ENCODE data around the gene RASAL2. TPM values are rescaled to one million over a fixed set of nuclear protein-coding genes. Genes with fewer than 3 reads are reported as not detected.

Gene RASAL2
- total RNA-seq, 1 donor from 2014 or later = 18.3 TPM

DNA sequence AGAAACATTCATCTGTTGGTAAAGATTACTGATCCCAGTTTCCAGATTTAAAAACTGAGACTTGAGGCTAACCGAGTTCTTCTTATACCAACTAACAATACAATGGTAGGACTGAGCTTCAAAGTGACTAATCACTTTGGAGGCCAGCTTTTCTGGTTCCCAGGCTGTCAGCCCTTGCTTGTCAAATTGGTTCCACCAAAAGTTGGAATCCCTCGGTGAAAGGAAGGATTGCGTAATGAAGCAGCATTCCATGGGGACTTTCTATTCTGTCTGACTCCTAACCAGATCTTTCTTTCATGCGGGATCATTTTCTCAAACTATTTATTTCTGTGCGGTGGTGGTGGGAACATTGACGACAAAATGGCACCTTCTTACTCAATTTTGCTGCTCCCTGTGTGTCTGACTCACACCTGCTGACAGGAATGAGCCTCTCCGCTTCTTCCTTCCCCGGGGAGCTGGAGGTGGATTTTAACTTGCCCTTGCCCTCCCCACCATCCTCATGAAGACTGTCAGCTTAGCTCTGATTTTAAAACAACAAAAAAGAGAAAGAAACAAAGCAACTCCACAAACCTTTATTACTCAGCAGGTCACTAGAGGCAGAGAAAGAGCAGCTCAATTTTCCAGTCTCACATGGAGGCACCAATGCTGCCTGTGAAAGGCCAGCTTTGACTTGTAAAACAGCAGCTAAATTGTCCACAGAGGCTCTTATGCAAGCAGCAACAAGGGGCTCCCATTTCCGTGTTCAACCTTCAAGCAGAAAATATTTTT, 32.9 kb upstream of the RASAL2 start:
- H3K4me1 Mint-ChIP-seq = peaks cover 49% of the 10 kb centered on the region
- Histone ChIP-seq H3K4me1 (peaks cover 22% of the 10 kb centered on the region), H3K4me2 (peak overlapping the region; percentile 50), H3K36me3 (no peaks in the 10 kb centered on the region), H3F3A (ENCODE audit: low read depth) (peaks cover 22% of the 10 kb centered on the region), H2AFZ (replicated peaks) (no peak overlapping the region), H3K9me3 (ENCODE audit: low read depth) (no peaks in the 10 kb centered on the region), H3K9ac (no peak overlapping the region), H4K20me1 (ENCODE audit: low read depth) (no peaks in the 10 kb centered on the region), H3K79me2 (ENCODE audit: low read depth) (no peaks in the 10 kb centered on the region), H3K27me3 (peaks cover 31% of the 10 kb centered on the region), H3K27ac (no peak overlapping the region), H3K4me3 (peak overlapping the region; percentile 3)
- peaks cover 4% of the 10 kb centered on the region for H3K27me3 Mint-ChIP-seq (ENCODE audit: insufficient read depth, low read depth)
- no peaks in the 10 kb centered on the region for H3K9me3 Mint-ChIP-seq
- peak overlapping the region; percentile 71 for H3K4me3 Mint-ChIP-seq
- DNase-seq (ENCODE audit: low spot score) = peak; percentile 47
- H3K27ac Mint-ChIP-seq = peak overlapping the region; percentile 98
- no peak for TF ChIP-seq CTCF (IDR thresholded peaks at IDR 0.05)
- no peak for TF ChIP-seq EZH2 (IDR thresholded peaks at IDR 0.05)
- TF ChIP-seq EZH2phosphoT487 (IDR thresholded peaks at IDR 0.05) = no peak
- H3K36me3 Mint-ChIP-seq = no peaks in the 10 kb centered on the region

DNA sequence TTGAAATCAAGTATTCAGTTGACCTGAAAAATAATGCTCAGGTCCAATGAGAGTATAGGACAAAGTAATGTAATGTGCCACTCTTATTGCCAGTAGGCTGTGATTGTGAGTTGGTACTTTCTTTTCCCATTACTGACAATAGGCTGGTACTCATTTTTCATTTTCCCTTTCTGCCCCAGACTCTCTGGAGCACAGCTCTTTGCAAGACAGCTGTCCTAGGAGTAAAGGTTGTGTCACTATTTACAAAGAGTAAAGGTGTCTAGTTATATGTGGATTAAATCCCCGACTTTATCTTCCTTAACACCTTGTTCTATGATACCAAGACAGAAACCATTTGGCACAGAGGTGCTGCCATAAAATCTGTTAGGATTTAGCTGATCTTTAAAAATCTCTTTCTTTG, 32.3 kb upstream of the RASAL2 start:
- no peak overlapping the region for H2AFZ ChIP-seq (replicated peaks)
- H3K4me3 Mint-ChIP-seq = no peak overlapping the region
- H3K9ac ChIP-seq = no peak overlapping the region
- DNase-seq (ENCODE audit: low spot score) = no peak
- H3K4me2 ChIP-seq = no peak overlapping the region
- peaks cover 19% of the 10 kb centered on the region for H3F3A ChIP-seq (ENCODE audit: low read depth)
- no peak overlapping the region for H3K27ac ChIP-seq
- no peaks in the 10 kb centered on the region for H3K36me3 ChIP-seq
- peaks cover 4% of the 10 kb centered on the region for H3K27me3 Mint-ChIP-seq (ENCODE audit: insufficient read depth, low read depth)
- no peaks in the 10 kb centered on the region for H3K79me2 ChIP-seq (ENCODE audit: low read depth)
- peaks cover 31% of the 10 kb centered on the region for H3K27me3 ChIP-seq
- no peak overlapping the region for H3K4me3 ChIP-seq
- H3K4me1 Mint-ChIP-seq = peaks cover 42% of the 10 kb centered on the region
- H3K27ac Mint-ChIP-seq = no peak overlapping the region
- no peaks in the 10 kb centered on the region for H4K20me1 ChIP-seq (ENCODE audit: low read depth)
- TF ChIP-seq EZH2phosphoT487 (IDR thresholded peaks at IDR 0.05) (no peak), CTCF (IDR thresholded peaks at IDR 0.05) (no peak), EZH2 (IDR thresholded peaks at IDR 0.05) (no peak)
- H3K9me3 ChIP-seq (ENCODE audit: low read depth) = no peaks in the 10 kb centered on the region
- no peaks in the 10 kb centered on the region for H3K9me3 Mint-ChIP-seq
- H3K4me1 ChIP-seq = peaks cover 22% of the 10 kb centered on the region
- H3K36me3 Mint-ChIP-seq = no peaks in the 10 kb centered on the region

GRCh38 chr1:178064191-178064821, 29.6 kb upstream of the RASAL2 start:
- Histone ChIP-seq H3K27me3 (peaks cover 31% of the 10 kb centered on the region), H3K4me2 (no peak overlapping the region), H2AFZ (replicated peaks) (no peak overlapping the region), H3K9ac (no peak overlapping the region), H3K4me1 (peaks cover 10% of the 10 kb centered on the region), H3K79me2 (ENCODE audit: low read depth) (no peaks in the 10 kb centered on the region), H4K20me1 (ENCODE audit: low read depth) (no peaks in the 10 kb centered on the region), H3K27ac (no peak overlapping the region), H3K4me3 (no peak overlapping the region), H3K36me3 (no peaks in the 10 kb centered on the region), H3K9me3 (ENCODE audit: low read depth) (no peaks in the 10 kb centered on the region), H3F3A (ENCODE audit: low read depth) (peaks cover 9% of the 10 kb centered on the region)
- no peak for DNase-seq (ENCODE audit: low spot score)
- no peak for TF ChIP-seq EZH2phosphoT487 (IDR thresholded peaks at IDR 0.05)
- no peak for TF ChIP-seq CTCF (IDR thresholded peaks at IDR 0.05)
- TF ChIP-seq EZH2 (IDR thresholded peaks at IDR 0.05) = no peak
- no peak overlapping the region for H3K4me3 Mint-ChIP-seq
- no peaks in the 10 kb centered on the region for H3K9me3 Mint-ChIP-seq
- H3K27me3 Mint-ChIP-seq (ENCODE audit: insufficient read depth, low read depth) = peaks cover 4% of the 10 kb centered on the region
- H3K27ac Mint-ChIP-seq = no peak overlapping the region
- H3K36me3 Mint-ChIP-seq = no peaks in the 10 kb centered on the region
- H3K4me1 Mint-ChIP-seq = peaks cover 23% of the 10 kb centered on the region

Data from neural progenitor cell (in vitro differentiated cells).